SW 1271 (cell line): Measurements from ENCODE around the gene SLC25A15.

Experiments
- DNase-seq, 2 experiments: peaks; one replicate each; lab custom pipeline; 2025; lab: John Stamatoyannopoulos, UW

The SLC25A15 gene

GRCh38 chr13:40789275-40790153 lies at the start of gene SLC25A15:
TSS of gene SLC25A15 (plus strand) at chr13:40789611. CDS start at chr13:40793227, 3,616 bp downstream.
- peak; percentile 52 to 71 for DNase-seq

- DNase-seq: no peak
Measured at GRCh38 chr13:40749327-40749726, 40.1 kb upstream of the SLC25A15 start.

- DNase-seq: no peak
Measured at GRCh38 chr13:40755082-40755700, 34.2 kb upstream of the SLC25A15 start.

- DNase-seq: no peak
Measured at GRCh38 chr13:40756042-40756441, 33.4 kb upstream of the SLC25A15 start.

GRCh38 chr13:40758811-40759210 lies 30.6 kb upstream of the SLC25A15 start:
- DNase-seq: no peak

GRCh38 chr13:40762849-40763248 lies 26.6 kb upstream of the SLC25A15 start:
- no peak for DNase-seq

- no peak for DNase-seq
Measured at GRCh38 chr13:40764587-40765403, 24.6 kb upstream of the SLC25A15 start.

- no peak for DNase-seq
Measured at GRCh38 chr13:40765602-40766001, 23.8 kb upstream of the SLC25A15 start.

GRCh38 chr13:40769970-40770369 lies 19.4 kb upstream of the SLC25A15 start:
- DNase-seq: no peak

- no peak for DNase-seq
Measured at GRCh38 chr13:40770609-40770933, 18.8 kb upstream of the SLC25A15 start.

- peak; percentile 92 to 95 for DNase-seq
Measured at GRCh38 chr13:40770934-40771618, 18.3 kb upstream of the SLC25A15 start, which contains the start of gene MRPS31. TSS of gene MRPS31 (minus strand) at chr13:40771190. CDS start at chr13:40771136, 54 bp downstream.

- DNase-seq: no peak
Measured at GRCh38 chr13:40772765-40773473, 16.5 kb upstream of the SLC25A15 start.

GRCh38 chr13:40774672-40775071 lies 14.7 kb upstream of the SLC25A15 start:
- DNase-seq: no peak

- DNase-seq: no peak
Measured at GRCh38 chr13:40776232-40776631, 13.2 kb upstream of the SLC25A15 start.

- DNase-seq: peak in 1 of 2 experiments; percentile 8
Measured at GRCh38 chr13:40776681-40777165, 12.7 kb upstream of the SLC25A15 start.

GRCh38 chr13:40777166-40777808 lies 12.1 kb upstream of the SLC25A15 start:
- peak; percentile 29 to 82 for DNase-seq

- DNase-seq: no peak
Measured at GRCh38 chr13:40777809-40778175, 11.6 kb upstream of the SLC25A15 start.

- DNase-seq: no peak
Measured at GRCh38 chr13:40779049-40779448, 10.4 kb upstream of the SLC25A15 start.

- DNase-seq: no peak
Measured at GRCh38 chr13:40779796-40780285, 9.6 kb upstream of the SLC25A15 start.

- DNase-seq: peak in 1 of 2 experiments; percentile 4
Measured at GRCh38 chr13:40780822-40781401, 8.5 kb upstream of the SLC25A15 start.
